ENCODE measurements around the gene PGAM2. TPM values are rescaled to one million over a fixed set of nuclear protein-coding genes. Genes with fewer than 3 reads are reported as not detected.
A peak's percentile ranks its signal among the peaks of the same experiment; 100 is the strongest.

The PGAM2 gene
- total RNA-seq, 1 donor from 2014 or later: not detected

- TF ChIP-seq POLR2AphosphoS5 (IDR thresholded peaks at IDR 0.05; ENCODE audit: insufficient read depth in 1 of 2, low read depth in 1 of 2): no peak
- TF ChIP-seq POLR2A (IDR thresholded peaks at IDR 0.05): no peak
- no peak for TF ChIP-seq CTCF (IDR thresholded peaks at IDR 0.05)
- Histone ChIP-seq H3K4me1 (peaks cover 41% of the 10 kb centered on the region), H3K27me3 (no peaks in the 10 kb centered on the region), H3K9me3 (no peaks in the 10 kb centered on the region), H3K36me3 (no peaks in the 10 kb centered on the region), H3K4me3 (no peak overlapping the region), H3K27ac (no peak overlapping the region)
- intact Hi-C loops (cut with DNase I): no loop called here
- no peak for DNase-seq (ENCODE audit: extremely low spot score in 2 of 2)
These were observed 31.9 kb upstream of the PGAM2 start for GRCh38 chr7:44097064-44097932.

- no peak for DNase-seq (ENCODE audit: extremely low spot score in 2 of 2)
- no peak for TF ChIP-seq POLR2A (IDR thresholded peaks at IDR 0.05)
- no peak for TF ChIP-seq CTCF (IDR thresholded peaks at IDR 0.05)
- no peak for TF ChIP-seq POLR2AphosphoS5 (IDR thresholded peaks at IDR 0.05; ENCODE audit: insufficient read depth in 1 of 2, low read depth in 1 of 2)
- Histone ChIP-seq H3K4me3 (no peak overlapping the region), H3K4me1 (peaks cover 32% of the 10 kb centered on the region), H3K27me3 (no peaks in the 10 kb centered on the region), H3K36me3 (no peaks in the 10 kb centered on the region), H3K27ac (peak overlapping the region; percentile 65), H3K9me3 (no peaks in the 10 kb centered on the region)
- intact Hi-C loops (cut with DNase I): no loop called here
These were observed 31.0 kb upstream of the PGAM2 start for GRCh38 chr7:44096326-44096881.

- Histone ChIP-seq H3K36me3 (no peaks in the 10 kb centered on the region), H3K27ac (peak overlapping the region; percentile 65), H3K9me3 (no peaks in the 10 kb centered on the region), H3K4me3 (no peak overlapping the region), H3K27me3 (no peaks in the 10 kb centered on the region), H3K4me1 (peaks cover 26% of the 10 kb centered on the region)
- TF ChIP-seq POLR2A (IDR thresholded peaks at IDR 0.05) (no peak), CTCF (IDR thresholded peaks at IDR 0.05) (no peak), POLR2AphosphoS5 (IDR thresholded peaks at IDR 0.05; ENCODE audit: insufficient read depth in 1 of 2, low read depth in 1 of 2) (no peak)
- intact Hi-C loops (cut with DNase I): no loop called here
- DNase-seq (ENCODE audit: extremely low spot score in 2 of 2): no peak
These were observed 30.4 kb upstream of the PGAM2 start for GRCh38 chr7:44095781-44096180.

GRCh38 chr7:44094883-44095592 is 29.7 kb upstream of the PGAM2 start:
- Histone ChIP-seq H3K27me3 (no peaks in the 10 kb centered on the region), H3K9me3 (no peaks in the 10 kb centered on the region), H3K4me3 (no peak overlapping the region), H3K36me3 (no peaks in the 10 kb centered on the region), H3K27ac (peak overlapping the region; percentile 65), H3K4me1 (peaks cover 30% of the 10 kb centered on the region)
- DNase-seq (ENCODE audit: extremely low spot score in 2 of 2): no peak
- TF ChIP-seq POLR2A (IDR thresholded peaks at IDR 0.05) (no peak), POLR2AphosphoS5 (IDR thresholded peaks at IDR 0.05; ENCODE audit: insufficient read depth in 1 of 2, low read depth in 1 of 2) (no peak), CTCF (IDR thresholded peaks at IDR 0.05) (no peak)
- intact Hi-C loops (cut with DNase I): no loop called here
